HL-60/S4 treated with retinoic acid at 250 ng/mL for 4 days and 3 days (cell line): ENCODE data around the gene SPINT2.
"Not testable (repeated sequence)": the region's sequence is repeated elsewhere in the genome, so short reads cannot be mapped to it uniquely, and the experiment has no call there.

Source experiments
- in situ Hi-C: fragments of 300-500 bp; cut with MboI; formaldehyde crosslinking; loops from 2 replicates; pipeline ENCODE4 v1.7.0; 2022; ENCODE audit warnings: low sequenced_read_pairs

Gene SPINT2

GRCh38 chr19:38264486-38265212 lies at the start of gene SPINT2:
Gene SPINT2, plus strand, starts transcription at chr19:38264573. Its CDS starts 320 bp downstream, at chr19:38264893.
- in situ Hi-C loops: no loop called here

- in situ Hi-C loops: no loop called here
These were observed 47.4 kb upstream of the SPINT2 start for GRCh38 chr19:38216785-38217641.

GRCh38 chr19:38218204-38218603 lies 46.2 kb upstream of the SPINT2 start:
- in situ Hi-C loops: no loop called here

- in situ Hi-C loops: no loop called here
These were observed 45.2 kb upstream of the SPINT2 start for GRCh38 chr19:38219221-38219620.

- in situ Hi-C loops: no loop called here
These were observed 43.0 kb upstream of the SPINT2 start for GRCh38 chr19:38221421-38221820.

- in situ Hi-C loops: no loop called here
These were observed 42.2 kb upstream of the SPINT2 start for GRCh38 chr19:38221919-38222830.

GRCh38 chr19:38223119-38223523 lies 41.3 kb upstream of the SPINT2 start:
- in situ Hi-C loops: no loop called here

GRCh38 chr19:38223617-38224013 lies 40.8 kb upstream of the SPINT2 start:
- in situ Hi-C loops: no loop called here

GRCh38 chr19:38224014-38224862 lies 40.1 kb upstream of the SPINT2 start, which contains the start of gene DPF1:
Gene DPF1, minus strand, starts transcription at chr19:38224222. Its CDS starts 80 bp downstream, at chr19:38224142.
- in situ Hi-C loops: no loop called here

GRCh38 chr19:38224863-38225218 lies 39.5 kb upstream of the SPINT2 start:
- in situ Hi-C loops: not testable (repeated sequence)

- in situ Hi-C loops: no loop called here
These were observed 36.9 kb upstream of the SPINT2 start for GRCh38 chr19:38227287-38228004.

- in situ Hi-C loops: no loop called here
These were observed 36.4 kb upstream of the SPINT2 start for GRCh38 chr19:38228005-38228377.

GRCh38 chr19:38228491-38229439 lies 35.6 kb upstream of the SPINT2 start:
- in situ Hi-C loops: no loop called here

GRCh38 chr19:38229585-38230073 lies 34.7 kb upstream of the SPINT2 start:
- in situ Hi-C loops: loop anchor here (5.0 kb wide), 1 partner anchor 327 kb away; no protein-coding TSS in a partner anchor

GRCh38 chr19:38230506-38231133 lies 33.8 kb upstream of the SPINT2 start:
- in situ Hi-C loops: loop anchor here (5.0 kb wide), 1 partner anchor 328 kb away; no protein-coding TSS in a partner anchor

- in situ Hi-C loops: loop anchor here (5.0 kb wide), 1 partner anchor 330 kb away; no protein-coding TSS in a partner anchor
These were observed 32.5 kb upstream of the SPINT2 start for GRCh38 chr19:38231918-38232317.

GRCh38 chr19:38233740-38234251 lies 30.6 kb upstream of the SPINT2 start:
- in situ Hi-C loops: loop anchor here (5.0 kb wide), 1 partner anchor 331 kb away; no protein-coding TSS in a partner anchor
